Activated CD4-positive, alpha-beta T cell treated with anti-CD3 and anti-CD28 coated beads, Interleukin-2, amount 10 ng/mL, durations not matched to agents 7 days and 5 days (primary cell): Measurements from ENCODE around the gene PRKCZ. TPM values are rescaled to one million over a fixed set of nuclear protein-coding genes. Genes with fewer than 3 reads are reported as not detected.

Experiments used
- total RNA-seq, 2 experiments: library from RNA; stranded (reverse); gene quantifications; one replicate each; pipeline ENCODE4 v1.2.3, GENCODE V29; 2021

PRKCZ gene
- total RNA-seq, 2 experiments from 2014 or later, result 5.1 to 5.6 TPM

Other genes with a start within 250 kb of the PRKCZ start
- gene GNB1, start 159.3 kb upstream of the PRKCZ start, total RNA-seq, result 100 to 1,000 TPM; 368 to 454 TPM
- gene CALML6, start 135.2 kb upstream of the PRKCZ start, total RNA-seq, result under 1 TPM; 0.27 to 0.47 TPM
- not detected for gene TMEM52, start 131.1 kb upstream of the PRKCZ start, total RNA-seq
- not detected for gene CFAP74, start 46.6 kb upstream of the PRKCZ start, total RNA-seq
- not detected for gene GABRD, start 31.1 kb upstream of the PRKCZ start, total RNA-seq
- gene FAAP20, start 144.4 kb downstream of the PRKCZ start, total RNA-seq, result 10 to 100 TPM; 61.3 to 66.2 TPM
- 10 to 100 TPM; 60.7 to 62.0 TPM for gene SKI, start 177.9 kb downstream of the PRKCZ start, total RNA-seq